MM.1S (cell line): ENCODE data around the gene TAF5L.
A peak's percentile ranks its signal among the peaks of the same experiment; 100 is the strongest.
"Not testable (repeated sequence)": the region's sequence is repeated elsewhere in the genome, so short reads cannot be mapped to it uniquely, and the experiment has no call there.

Source experiments
- DNase-seq: peaks from one replicate; pipeline ENCODE4 v3.0.0-alpha.2; 2015
- H2AFZ ChIP-seq: fragments of 300-600 bp; sonication (generic); 2 replicates; pipeline ENCODE4 v1.6.0; 2016; ENCODE audit warnings: antibody characterized with exemption, low read length
- H3F3A ChIP-seq: fragments of 300-600 bp; sonication (generic); 2 replicates; pipeline ENCODE4 v1.6.1; 2016; ENCODE audit warnings: mild to moderate bottlenecking, antibody characterized with exemption, low read length, moderate library complexity, mixed read lengths; ENCODE audit not compliant: insufficient read depth
- H3K27ac ChIP-seq: fragments of 300-600 bp; sonication (generic); 2 replicates; pipeline ENCODE4 v1.5.1; 2016; ENCODE audit warnings: mild to moderate bottlenecking, low read length
- H3K27me3 ChIP-seq: fragments of 300-600 bp; sonication (generic); replicated peaks from 2 replicates; pipeline ENCODE4 v1.6.0; 2016; ENCODE audit warnings: low read length; ENCODE audit not compliant: insufficient read depth
- H3K36me3 ChIP-seq: fragments of 300-600 bp; sonication (generic); replicated peaks from 2 replicates; pipeline ENCODE4 v1.6.1; 2016; ENCODE audit warnings: mild to moderate bottlenecking, low read length, mixed read lengths; ENCODE audit not compliant: insufficient read depth
- H3K4me1 ChIP-seq: fragments of 300-600 bp; sonication (generic); 2 replicates; pipeline ENCODE4 v1.6.1; 2016; ENCODE audit warnings: low read length, mixed read lengths
- H3K4me2 ChIP-seq: fragments of 300-600 bp; sonication (generic); 2 replicates; pipeline ENCODE4 v1.6.0; 2016; ENCODE audit warnings: low read depth, low read length
- H3K4me3 ChIP-seq: fragments of 300-600 bp; sonication (generic); 2 replicates; pipeline ENCODE4 v1.5.1; 2016; ENCODE audit warnings: low read length, mixed read lengths
- H3K79me2 ChIP-seq: fragments of 300-600 bp; sonication (generic); 2 replicates; pipeline ENCODE4 v1.6.1; 2016; ENCODE audit warnings: mixed run types, low read length, mixed read lengths
- H3K9ac ChIP-seq: fragments of 300-600 bp; sonication (generic); 2 replicates; pipeline ENCODE4 v1.6.1; 2016; ENCODE audit warnings: low read length, mixed read lengths
- H3K9me2 ChIP-seq: fragments of 300-600 bp; sonication (generic); replicated peaks from 2 replicates; pipeline ENCODE4 v1.6.1; 2016; ENCODE audit warnings: mild to moderate bottlenecking, low read length, mixed read lengths; ENCODE audit not compliant: insufficient read depth
- H3K9me3 ChIP-seq: fragments of 300-600 bp; sonication (generic); replicated peaks from 2 replicates; pipeline ENCODE4 v1.6.1; 2016; ENCODE audit warnings: mild to moderate bottlenecking, low read length, mixed read lengths; ENCODE audit not compliant: insufficient read depth
- H4K20me1 ChIP-seq: fragments of 300-600 bp; sonication (generic); 2 replicates; pipeline ENCODE4 v1.6.1; 2016; ENCODE audit warnings: mild to moderate bottlenecking, low read length, moderate library complexity, mixed read lengths; ENCODE audit not compliant: insufficient read depth
- EZH2 ChIP-seq: fragments of 300-600 bp; sonication (generic); optimal IDR thresholded peaks from 2 replicates; pipeline ENCODE3; 2017; ENCODE audit warnings: low read depth, mild to moderate bottlenecking, antibody characterized with exemption, low read length, mixed read lengths
- EZH2phosphoT487 ChIP-seq: fragments of 300-600 bp; sonication (generic); IDR thresholded peaks from 2 replicates; pipeline ENCODE4 v1.6.1; 2018; ENCODE audit warnings: antibody characterized with exemption, low read length
- TF ChIP-seq, protein P1 (sequence below): fragments of 300-600 bp; sonication (generic); IDR thresholded peaks from 2 replicates; pipeline ENCODE4 v1.5.1; 2016; ENCODE audit warnings: antibody characterized with exemption, low read length, mixed read lengths

Gene TAF5L

DNA sequence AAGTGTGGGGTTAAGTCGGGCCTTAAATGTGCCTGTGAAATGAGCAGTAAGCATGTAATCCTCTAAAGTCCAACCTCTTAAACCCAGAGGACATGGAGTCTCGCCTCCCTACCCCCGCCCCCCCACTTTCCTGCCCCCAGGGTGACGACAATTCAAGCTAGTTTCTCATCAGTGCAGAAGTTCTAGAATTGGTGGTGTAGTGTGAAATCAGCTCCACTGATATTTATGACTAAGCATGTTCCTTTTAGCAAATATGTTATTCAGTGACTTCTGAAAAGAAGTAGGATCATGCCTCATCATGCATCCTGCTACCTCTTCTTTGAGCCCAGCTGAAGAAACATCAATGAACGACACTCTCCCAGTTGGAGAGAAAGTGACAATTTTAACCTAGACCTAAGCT is 64.8 kb downstream of the TAF5L start:
- no peak overlapping the region for H3K9ac ChIP-seq
- no peaks in the 10 kb centered on the region for H3K36me3 ChIP-seq
- TF ChIP-seq EZH2 (no peak), EZH2phosphoT487 (no peak)
- TF ChIP-seq, protein P1, sequence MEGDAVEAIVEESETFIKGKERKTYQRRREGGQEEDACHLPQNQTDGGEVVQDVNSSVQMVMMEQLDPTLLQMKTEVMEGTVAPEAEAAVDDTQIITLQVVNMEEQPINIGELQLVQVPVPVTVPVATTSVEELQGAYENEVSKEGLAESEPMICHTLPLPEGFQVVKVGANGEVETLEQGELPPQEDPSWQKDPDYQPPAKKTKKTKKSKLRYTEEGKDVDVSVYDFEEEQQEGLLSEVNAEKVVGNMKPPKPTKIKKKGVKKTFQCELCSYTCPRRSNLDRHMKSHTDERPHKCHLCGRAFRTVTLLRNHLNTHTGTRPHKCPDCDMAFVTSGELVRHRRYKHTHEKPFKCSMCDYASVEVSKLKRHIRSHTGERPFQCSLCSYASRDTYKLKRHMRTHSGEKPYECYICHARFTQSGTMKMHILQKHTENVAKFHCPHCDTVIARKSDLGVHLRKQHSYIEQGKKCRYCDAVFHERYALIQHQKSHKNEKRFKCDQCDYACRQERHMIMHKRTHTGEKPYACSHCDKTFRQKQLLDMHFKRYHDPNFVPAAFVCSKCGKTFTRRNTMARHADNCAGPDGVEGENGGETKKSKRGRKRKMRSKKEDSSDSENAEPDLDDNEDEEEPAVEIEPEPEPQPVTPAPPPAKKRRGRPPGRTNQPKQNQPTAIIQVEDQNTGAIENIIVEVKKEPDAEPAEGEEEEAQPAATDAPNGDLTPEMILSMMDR: no peak
- peaks cover 11% of the 10 kb centered on the region for H3K4me1 ChIP-seq
- H3K27me3 ChIP-seq: no peaks in the 10 kb centered on the region
- DNase-seq: no peak
- no peak overlapping the region for H3K4me3 ChIP-seq
- H3F3A ChIP-seq: peaks cover 11% of the 10 kb centered on the region
- H3K9me2 ChIP-seq: no peaks in the 10 kb centered on the region
- no peaks in the 10 kb centered on the region for H4K20me1 ChIP-seq
- no peak overlapping the region for H3K4me2 ChIP-seq
- no peaks in the 10 kb centered on the region for H3K9me3 ChIP-seq
- H3K79me2 ChIP-seq: peaks cover 18% of the 10 kb centered on the region
- H2AFZ ChIP-seq: no peak overlapping the region
- H3K27ac ChIP-seq: no peak overlapping the region

DNA sequence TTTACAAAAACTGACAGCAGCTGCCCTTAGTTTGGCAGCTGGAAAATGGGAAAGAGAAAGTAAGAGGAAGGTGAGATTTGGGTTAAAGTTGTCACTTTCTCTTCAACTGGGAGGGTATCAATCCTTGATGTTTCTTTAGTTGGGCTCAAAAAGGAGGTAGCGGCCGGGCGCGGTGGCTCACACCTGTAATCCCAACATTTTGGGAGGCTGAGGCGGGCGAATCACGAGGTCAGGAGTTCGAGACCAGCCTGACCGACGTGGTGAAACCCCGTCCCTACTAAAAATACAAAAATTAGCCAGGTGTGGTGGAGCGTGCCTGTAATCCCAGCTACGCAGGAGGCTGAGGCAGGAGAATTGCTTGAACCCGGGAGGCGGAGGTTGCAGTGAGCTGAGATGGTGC is 65.8 kb downstream of the TAF5L start:
- H3K4me3 ChIP-seq, H3K4me2 ChIP-seq: not testable (repeated sequence)

DNA sequence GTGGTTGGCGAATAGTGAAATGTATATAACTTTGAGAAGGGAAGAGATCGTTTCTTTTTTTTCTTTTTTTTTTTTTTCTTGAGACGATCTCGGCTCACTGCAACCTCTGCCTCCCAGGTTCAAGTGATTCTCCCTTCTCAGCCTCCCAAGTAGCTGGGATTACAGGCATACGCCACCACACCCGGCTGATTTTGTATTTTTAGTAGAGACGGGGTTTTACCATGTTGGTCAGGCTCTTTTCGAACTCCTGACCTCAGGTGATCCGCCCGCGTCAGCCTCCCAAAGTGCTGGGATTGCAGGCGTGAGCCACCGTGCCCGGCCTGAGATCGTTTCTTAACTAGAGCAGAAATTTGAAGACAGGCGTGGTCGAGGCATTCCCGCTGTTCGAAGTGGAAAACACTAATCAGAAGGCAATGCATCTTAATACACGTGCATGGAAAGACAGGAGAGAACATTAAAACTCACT is 66.6 kb downstream of the TAF5L start:
- H2AFZ ChIP-seq: peak overlapping the region; percentile 75
- peak overlapping the region; percentile 54; the same call in 1 of the 2 replicates for H3K9ac ChIP-seq

More for the DNA sequence above, 65.8 kb downstream of the TAF5L start:
- not testable (repeated sequence) for H3K9ac ChIP-seq, DNase-seq, H3K9me2 ChIP-seq, H3K27ac ChIP-seq, H4K20me1 ChIP-seq, H3K27me3 ChIP-seq, H3K36me3 ChIP-seq, H3K9me3 ChIP-seq, H2AFZ ChIP-seq
- peaks cover 28% of the 10 kb centered on the region for H3K79me2 ChIP-seq
- peaks cover 11% of the 10 kb centered on the region for H3F3A ChIP-seq
- H3K4me1 ChIP-seq: peaks cover 18% of the 10 kb centered on the region

DNA sequence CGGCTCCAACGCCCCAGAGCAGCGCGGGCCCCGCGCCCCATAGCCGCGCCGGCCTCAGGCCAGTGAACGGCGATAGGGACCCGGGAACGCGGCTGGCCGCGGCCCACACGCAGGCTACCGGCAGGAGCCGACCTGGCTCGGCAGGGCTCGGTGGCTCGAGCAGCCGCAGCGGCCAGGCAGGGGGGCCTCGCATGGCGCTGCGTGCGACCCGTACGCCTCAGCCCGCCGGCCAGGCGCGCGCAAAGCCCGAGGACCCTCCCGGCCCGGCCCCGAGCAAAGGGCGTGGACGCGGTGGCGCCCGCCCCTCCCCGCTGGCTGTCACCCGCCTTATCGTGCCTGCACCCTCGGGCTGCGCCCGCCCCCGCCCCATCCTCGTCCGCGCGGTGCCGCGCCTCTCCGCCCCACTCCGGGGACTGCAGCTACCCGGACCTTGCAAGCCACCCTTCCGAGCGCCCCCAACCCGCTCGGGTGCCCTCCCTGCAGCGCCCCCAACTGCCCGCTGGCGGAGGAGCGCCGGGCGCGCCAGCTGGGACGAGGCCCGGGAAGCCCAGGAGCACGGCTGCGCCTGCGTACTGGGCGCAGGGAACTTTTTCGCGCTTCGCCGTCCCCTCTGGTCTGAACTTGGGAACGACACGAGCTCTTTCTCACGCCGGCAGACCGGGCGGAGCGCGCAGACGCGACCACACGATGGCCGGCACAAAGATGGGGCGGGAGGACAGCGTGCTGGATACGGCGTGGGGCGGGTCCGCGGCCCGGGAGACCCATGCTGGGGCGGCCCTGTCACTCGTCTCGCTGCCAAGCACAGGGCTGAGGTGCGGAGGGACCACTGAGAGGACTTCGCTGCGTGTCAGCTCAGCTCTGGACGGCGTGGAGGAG is 67.2 kb downstream of the TAF5L start, which contains the start of gene ABCB10:
Gene ABCB10 (minus strand): TSS at position 248 of the 876 bp plus-strand sequence. CDS start 55 bp downstream, at position 193.
- Histone ChIP-seq H4K20me1 (no peaks in the 10 kb centered on the region), H3K9me3 (no peaks in the 10 kb centered on the region), H2AFZ (peak within 1 kb of the TSS; percentile 75), H3K9me2 (no peaks in the 10 kb centered on the region), H3K27ac (peak within 1 kb of the TSS; percentile 70), H3F3A (peaks cover 11% of the 10 kb centered on the region), H3K4me3 (peak within 1 kb of the TSS; percentile 78), H3K27me3 (no peaks in the 10 kb centered on the region), H3K79me2 (peaks cover 43% of the 10 kb centered on the region), H3K9ac (peak within 1 kb of the TSS; percentile 70), H3K4me1 (peaks cover 20% of the 10 kb centered on the region), H3K4me2 (peak within 1 kb of the TSS; percentile 88), H3K36me3 (no peaks in the 10 kb centered on the region)
- DNase-seq: peak; percentile 100
- no peak for TF ChIP-seq EZH2phosphoT487
- TF ChIP-seq, protein P1: peak; percentile 91

More for the DNA sequence above, 66.6 kb downstream of the TAF5L start:
- H4K20me1 ChIP-seq, H3K36me3 ChIP-seq, H3K9me3 ChIP-seq, H3K27me3 ChIP-seq, DNase-seq, H3K9me2 ChIP-seq: not testable (repeated sequence)
- peak overlapping the region; percentile 68 for H3K4me2 ChIP-seq
- peaks cover 36% of the 10 kb centered on the region for H3K79me2 ChIP-seq
- peak overlapping the region; percentile 78 for H3K4me3 ChIP-seq
- H3K27ac ChIP-seq: peak overlapping the region; percentile 39; the same call in 1 of the 2 replicates
- peaks cover 11% of the 10 kb centered on the region for H3F3A ChIP-seq
- peaks cover 20% of the 10 kb centered on the region for H3K4me1 ChIP-seq
